Inflammatory macrophage treated with lipopolysaccharide for 4 hours (primary cell): ENCODE results near the gene TTC38.

Experiments used
- DNase-seq: peaks from one replicate; pipeline ENCODE4 v3.0.0-alpha.2; 2020

TTC38 gene

DNA sequence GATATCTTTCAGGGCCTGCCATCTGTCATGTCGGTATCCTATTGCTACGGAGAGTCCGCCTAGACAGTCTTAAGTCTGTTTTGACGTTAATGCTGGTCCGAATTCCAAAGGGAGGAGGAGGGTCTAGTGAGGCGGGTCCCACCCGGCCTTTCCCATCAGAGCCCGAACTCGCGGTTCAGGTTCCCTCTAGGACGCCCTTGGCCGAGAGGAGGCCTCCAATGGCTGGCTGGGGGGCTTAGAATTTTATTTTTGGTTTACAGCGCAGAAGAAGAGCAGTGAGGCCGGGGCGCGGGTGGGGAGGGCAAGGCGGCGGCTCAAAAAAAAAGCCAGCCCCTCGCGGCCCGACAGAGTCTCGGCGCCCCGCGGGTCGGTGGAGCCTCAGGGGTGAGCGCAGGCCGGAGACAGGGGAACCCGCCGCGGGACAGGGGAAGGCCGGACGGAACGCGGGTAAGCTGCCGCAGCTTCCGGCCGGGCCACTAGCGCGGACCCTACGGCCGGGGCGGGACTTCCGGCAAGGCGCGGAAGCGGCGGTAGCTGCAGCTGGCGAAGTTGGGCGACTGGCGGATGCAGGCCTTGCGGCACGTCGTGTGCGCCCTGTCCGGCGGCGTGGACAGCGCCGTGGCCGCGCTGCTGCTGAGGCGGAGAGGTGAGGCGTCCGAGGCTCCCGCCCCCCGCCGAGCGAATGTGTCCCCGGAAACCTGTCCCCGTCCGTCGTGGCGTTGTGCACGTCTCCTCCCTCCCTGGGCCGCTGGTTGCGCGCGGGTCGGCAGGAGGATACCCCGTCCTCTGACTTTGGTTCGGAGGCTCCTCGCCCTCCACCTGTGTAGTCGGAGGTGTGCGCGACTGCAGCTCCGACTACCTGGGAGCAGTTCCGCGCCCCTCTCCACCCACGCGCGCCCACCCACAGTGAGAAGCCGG, 67.7 kb downstream of the TTC38 start, which contains the start of gene TRMU:
TSS of gene TRMU (plus strand) at position 514 of the 918 bp plus-strand sequence. CDS start at position 565, 51 bp downstream.
- peak; percentile 91 for DNase-seq

DNA sequence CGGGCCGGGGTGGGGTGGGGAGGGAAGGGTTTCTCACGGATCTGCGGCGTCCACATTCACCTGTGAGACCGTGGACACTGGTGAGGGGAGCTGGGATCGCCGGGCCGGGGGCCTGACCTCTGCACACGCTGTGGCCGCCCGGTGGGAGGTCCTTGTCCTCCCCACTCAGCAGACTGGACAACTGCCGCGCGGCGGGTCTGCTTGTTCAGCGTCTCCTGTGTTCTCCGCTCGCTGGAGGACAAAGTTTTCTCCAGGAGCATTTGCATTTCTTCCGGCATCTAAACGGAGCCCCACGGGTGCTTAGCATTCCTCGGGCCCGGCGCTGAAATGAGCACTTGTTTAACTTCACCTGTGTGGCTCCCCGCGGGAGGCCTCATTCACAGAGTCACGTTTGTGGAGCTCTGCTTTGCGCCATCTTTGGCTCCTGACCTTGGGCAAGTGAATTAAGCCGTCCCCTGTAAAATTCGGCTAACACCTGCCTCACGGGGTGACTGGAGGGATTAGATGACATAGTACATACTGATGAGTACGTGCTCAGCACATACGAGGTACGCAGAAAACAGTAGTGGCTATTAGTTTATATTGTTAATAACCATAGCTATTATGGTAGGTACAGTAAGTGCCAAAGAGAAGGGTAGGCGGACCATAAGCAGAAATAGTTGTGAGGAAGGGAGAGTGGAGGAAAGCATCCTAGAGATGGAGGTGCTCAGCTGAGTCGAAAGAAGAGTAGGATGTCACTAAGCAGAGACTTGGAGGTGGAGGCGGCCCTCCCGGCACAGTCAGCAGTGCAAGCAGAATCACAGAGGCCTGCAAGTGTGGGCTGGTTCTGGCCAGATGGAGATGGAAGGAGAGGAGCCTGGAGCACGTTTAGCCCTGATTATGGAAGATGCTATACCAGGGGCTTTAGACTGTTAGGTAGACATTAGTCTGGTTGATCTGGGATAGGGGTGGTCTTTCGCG, 68.6 kb downstream of the TTC38 start:
- peak; percentile 18 for DNase-seq

DNA sequence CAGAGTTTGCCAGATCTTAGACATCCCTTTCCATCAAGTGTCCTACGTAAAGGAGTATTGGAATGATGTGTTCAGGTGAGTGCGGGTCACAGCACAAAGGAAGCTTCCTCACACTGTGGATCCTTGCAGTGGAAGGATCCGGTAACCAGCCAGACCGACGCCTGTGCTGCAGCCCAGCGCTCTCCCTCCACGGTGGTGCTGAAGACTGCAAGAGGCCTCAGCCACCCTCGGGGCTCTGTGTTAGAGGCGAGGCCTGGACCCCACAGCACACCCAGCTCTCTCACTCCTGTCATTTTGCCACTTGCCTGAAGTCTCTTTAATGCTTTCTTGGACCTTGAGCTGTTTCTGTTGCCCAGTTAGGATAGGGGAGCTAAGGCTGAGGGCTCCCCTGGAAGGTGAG, 70.1 kb downstream of the TTC38 start:
- DNase-seq = no peak

DNA sequence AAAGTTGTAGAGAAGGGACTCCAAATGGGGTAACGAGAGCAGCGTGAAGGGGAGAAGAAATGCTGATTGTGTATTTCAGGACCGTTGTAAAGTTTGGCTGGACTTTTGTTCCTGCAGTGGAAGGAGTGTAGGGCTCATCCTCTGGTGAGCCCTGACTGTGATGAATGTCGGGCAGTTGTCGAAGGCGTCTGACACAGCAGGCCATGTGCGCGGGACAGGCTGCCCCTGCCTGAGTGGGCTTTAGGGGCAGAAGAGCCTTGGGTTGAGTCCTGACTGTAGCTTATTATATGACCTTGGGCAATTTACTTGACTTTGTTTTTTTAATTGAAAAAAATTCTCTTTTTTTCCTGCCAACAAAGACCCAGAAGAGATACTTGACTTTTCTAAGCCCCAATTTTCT, 70.8 kb downstream of the TTC38 start:
- DNase-seq = no peak

DNA sequence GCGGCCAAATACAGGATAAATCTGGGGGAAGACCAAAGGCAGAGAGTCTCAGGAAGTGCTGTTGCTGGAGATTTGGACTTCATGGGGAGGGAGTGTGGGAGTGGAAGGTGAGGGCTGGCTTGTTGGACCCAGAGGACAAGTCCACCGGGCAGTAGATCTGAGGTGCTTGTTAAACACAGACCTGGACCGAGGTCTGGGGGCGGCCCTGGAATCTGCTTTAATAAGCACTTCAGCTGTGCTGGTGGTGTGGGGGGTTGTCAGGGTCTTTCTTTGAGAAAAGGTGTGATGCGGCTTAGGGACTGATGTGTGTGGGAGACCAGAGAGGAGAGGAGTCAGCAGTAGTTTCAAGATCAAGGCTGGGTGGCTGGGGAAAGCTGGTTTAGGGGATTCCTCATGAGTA, 72.1 kb downstream of the TTC38 start:
- no peak for DNase-seq

DNA sequence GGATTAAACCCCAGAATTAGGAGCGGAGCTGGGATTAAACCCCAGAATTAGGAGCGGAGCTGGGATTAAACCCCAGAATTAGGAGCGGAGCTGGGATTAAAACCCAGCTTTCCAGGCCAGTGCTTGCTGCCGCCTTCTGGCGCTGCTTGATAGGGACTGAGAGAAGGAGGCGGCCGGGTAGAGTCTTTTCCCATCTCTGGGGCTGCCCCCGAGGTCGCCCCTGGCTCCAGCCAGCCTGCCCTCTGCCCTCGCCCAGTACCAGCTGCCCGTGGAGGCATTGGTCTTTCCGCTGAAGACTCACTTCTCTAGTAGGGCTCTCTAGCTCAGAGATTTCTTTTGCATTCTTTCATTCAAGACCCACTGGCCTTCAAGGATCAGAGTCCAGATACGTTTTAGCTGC, 72.9 kb downstream of the TTC38 start:
- no peak for DNase-seq
